IMR-90 (cell line): ENCODE data around the gene IL1R2. TPM values are rescaled to one million over a fixed set of nuclear protein-coding genes. Genes with fewer than 3 reads are reported as not detected.

Experiments
- ATAC-seq: fragments of 200-7000 bp; cut with Tn5 transposase; 2 replicates; pipeline ENCODE4 v1.9.1; 2020; ENCODE audit warnings: low read depth, mild to moderate bottlenecking, moderate library complexity
- BruUV-seq: library from RNA; stranded (reverse); fragments of 400-500 nt; replicated peaks from 2 replicates; lab custom pipeline; 2021; lab: Mats Ljungman, UMichigan
- CTCF ChIA-PET: fragments of 300-600 bp; formaldehyde crosslinking; extraction: SDS; loops from one replicate; lab custom pipeline; 2021; ENCODE audit warnings: antibody characterized with exemption; lab: Yijun Ruan, JAX
- POLR2A ChIA-PET: fragments of 300-600 bp; sonication (Branson Sonifier 250); formaldehyde crosslinking; loops from one replicate; lab custom pipeline; 2022; ENCODE audit warnings: antibody characterized with exemption; ENCODE audit not compliant: unreplicated experiment; lab: Charles Lee
- DNase-seq: peaks from one replicate; pipeline ENCODE4 v3.0.0; 2013
- H2AFZ ChIP-seq: replicated peaks from 2 replicates; pipeline ENCODE3; 2013; ENCODE audit warnings: low read length, mild to moderate bottlenecking; ENCODE audit not compliant: poor library complexity
- H2AK5ac ChIP-seq: 2 replicates; pipeline ENCODE4 v1.6.1; 2013; ENCODE audit warnings: low read depth, low read length, inconsistent platforms
- H2AK9ac ChIP-seq: replicated peaks from 2 replicates; pipeline ENCODE3; 2013; ENCODE audit warnings: mild to moderate bottlenecking, low read depth, low read length, moderate library complexity; ENCODE audit not compliant: poor library complexity
- H2BK120ac ChIP-seq: 2 replicates; pipeline ENCODE4 v1.6.1; 2013; ENCODE audit warnings: low read depth, low read length, inconsistent platforms
- H2BK15ac ChIP-seq: 3 replicates; pipeline ENCODE4 v1.6.1; 2013; ENCODE audit warnings: low read depth, low read length, inconsistent platforms
- H2BK20ac ChIP-seq: 2 replicates; pipeline ENCODE4 v1.6.1; 2013; ENCODE audit warnings: low read depth, mild to moderate bottlenecking, inconsistent platforms, low read length, moderate library complexity
- H2BK5ac ChIP-seq: 2 replicates; pipeline ENCODE4 v1.6.1; 2013; ENCODE audit warnings: mild to moderate bottlenecking, low read depth, low read length, inconsistent platforms; ENCODE audit not compliant: poor library complexity, severe bottlenecking
- H3K14ac ChIP-seq: replicated peaks from 2 replicates; pipeline ENCODE4 v1.6.1; 2013; ENCODE audit warnings: low read depth, low read length, inconsistent platforms
- H3K18ac ChIP-seq: 2 replicates; pipeline ENCODE4 v1.6.1; 2013; ENCODE audit warnings: low read depth, low read length, control low read depth
- H3K23ac ChIP-seq: 2 replicates; pipeline ENCODE4 v1.6.1; 2013; ENCODE audit warnings: low read depth, low read length, inconsistent platforms
- H3K27ac ChIP-seq: 2 replicates; pipeline ENCODE4 v1.5.1; 2013; ENCODE audit warnings: mild to moderate bottlenecking, control low read depth, low read length; ENCODE audit not compliant: insufficient read depth
- H3K27me3 ChIP-seq: 2 replicates; pipeline ENCODE4 v1.6.1; 2013; ENCODE audit warnings: low read length; ENCODE audit not compliant: control insufficient read depth, insufficient read depth
- H3K36me3 ChIP-seq: 2 replicates; pipeline ENCODE4 v1.6.1; 2013; ENCODE audit warnings: low read length, mixed read lengths; ENCODE audit not compliant: control insufficient read depth, insufficient read depth
- H3K4ac ChIP-seq: 2 replicates; pipeline ENCODE4 v1.6.1; 2013; ENCODE audit warnings: low read depth, low read length, inconsistent platforms
- H3K4me1 ChIP-seq: 2 replicates; pipeline ENCODE4 v1.6.1; 2013; ENCODE audit warnings: low read length, mixed read lengths; ENCODE audit not compliant: control insufficient read depth, insufficient read depth
- H3K4me2 ChIP-seq: 2 replicates; pipeline ENCODE4 v1.6.1; 2013; ENCODE audit warnings: low read depth, mild to moderate bottlenecking, control low read depth, low read length, moderate library complexity
- H3K4me3 ChIP-seq: 2 replicates; pipeline ENCODE4 v1.5.1; 2013; ENCODE audit warnings: low read depth, mild to moderate bottlenecking, control low read depth, low read length, moderate library complexity; ENCODE audit not compliant: insufficient read depth
- H3K56ac ChIP-seq: 2 replicates; pipeline ENCODE4 v1.6.1; 2013; ENCODE audit warnings: low read length, inconsistent platforms; ENCODE audit not compliant: insufficient read depth; ENCODE audit errors: extremely low read depth
- H3K79me1 ChIP-seq, 2 experiments: 2 replicates each; pipeline ENCODE4 v1.6.1; 2013; ENCODE audit warnings: low read length in 2 of 2, inconsistent platforms in 1 of 2, low read depth in 1 of 2
- H3K9ac ChIP-seq: 2 replicates; pipeline ENCODE4 v1.6.1; 2013; ENCODE audit warnings: low read depth, low read length, control low read depth
- H3K9me1 ChIP-seq: 2 replicates; pipeline ENCODE4 v1.6.1; 2013; ENCODE audit warnings: low read length, inconsistent platforms; ENCODE audit not compliant: insufficient read depth
- H3K9me3 ChIP-seq: 2 replicates; pipeline ENCODE4 v1.6.1; 2013; ENCODE audit warnings: low read length; ENCODE audit not compliant: control insufficient read depth, insufficient read depth
- H4K20me1 ChIP-seq: 2 replicates; pipeline ENCODE4 v1.6.1; 2013; ENCODE audit warnings: low read length, inconsistent platforms; ENCODE audit not compliant: insufficient read depth
- H4K5ac ChIP-seq: 2 replicates; pipeline ENCODE4 v1.6.1; 2013; ENCODE audit warnings: mild to moderate bottlenecking, low read depth, low read length, control low read depth
- H4K8ac ChIP-seq, 2 experiments: 2 replicates each; pipeline ENCODE4 v1.6.1; 2013; ENCODE audit warnings: low read depth in 2 of 2, low read length in 2 of 2, control low read depth in 1 of 2, inconsistent platforms in 1 of 2
- H4K91ac ChIP-seq: 2 replicates; pipeline ENCODE4 v1.6.1; 2013; ENCODE audit warnings: low read depth, low read length, inconsistent platforms; ENCODE audit not compliant: insufficient read depth
- BHLHE40 ChIP-seq: fragments of 150-350 bp; IDR thresholded peaks from 2 replicates; pipeline ENCODE4 v1.6.1; 2016; ENCODE audit warnings: mild to moderate bottlenecking, low read depth, low read length
- CEBPB ChIP-seq: IDR thresholded peaks from 2 replicates; pipeline ENCODE4 v1.6.1; 2012; ENCODE audit warnings: low read depth, low read length, improper control_type of control experiment
- CTCF ChIP-seq: conservative IDR thresholded peaks from 2 replicates; pipeline ENCODE4 v1.5.1; 2012; ENCODE audit warnings: mild to moderate bottlenecking, low read depth, low read length, improper control_type of control experiment
- ELK1 ChIP-seq: fragments of 150-350 bp; IDR thresholded peaks from 2 replicates; pipeline ENCODE4 v1.6.1; 2016; ENCODE audit warnings: low read depth, mild to moderate bottlenecking, low read length, moderate library complexity, borderline replicate concordance
- FOS ChIP-seq: fragments of 150-350 bp; IDR thresholded peaks from 2 replicates; pipeline ENCODE4 v1.6.1; 2016; ENCODE audit warnings: low read depth, low read length
- MAFK ChIP-seq: IDR thresholded peaks from 2 replicates; pipeline ENCODE4 v1.6.1; 2012; ENCODE audit warnings: low read depth, low read length, improper control_type of control experiment
- MAZ ChIP-seq: IDR thresholded peaks from 2 replicates; pipeline ENCODE4 v1.6.1; 2012; ENCODE audit warnings: low read depth, mild to moderate bottlenecking, low read length, improper control_type of control experiment, moderate library complexity, borderline replicate concordance
- MXI1 ChIP-seq: IDR thresholded peaks from 2 replicates; pipeline ENCODE4 v1.6.1; 2012; ENCODE audit warnings: low read depth, mild to moderate bottlenecking, low read length, moderate library complexity, borderline replicate concordance
- NFE2L2 ChIP-seq: fragments of 150-350 bp; IDR thresholded peaks from 2 replicates; pipeline ENCODE4 v1.6.1; 2016; ENCODE audit warnings: low read depth, mild to moderate bottlenecking, low read length
- RAD21 ChIP-seq: IDR thresholded peaks from 2 replicates; pipeline ENCODE4 v1.6.1; 2012; ENCODE audit warnings: low read length, improper control_type of control experiment
- RCOR1 ChIP-seq: IDR thresholded peaks from 2 replicates; pipeline ENCODE4 v1.6.1; 2012; ENCODE audit warnings: mild to moderate bottlenecking, low read length, improper control_type of control experiment; ENCODE audit not compliant: insufficient replicate concordance
- RFX5 ChIP-seq: IDR thresholded peaks from 2 replicates; pipeline ENCODE4 v1.8.0; 2012; ENCODE audit warnings: low read depth, mild to moderate bottlenecking, low read length, moderate library complexity
- SMC3 ChIP-seq: fragments of 150-350 bp; IDR thresholded peaks from 2 replicates; pipeline ENCODE4 v1.6.1; 2016; ENCODE audit warnings: low read depth, mild to moderate bottlenecking, antibody characterized with exemption, low read length, moderate library complexity
- WGBS, 2 experiments: methylation state at CpG; one replicate each; pipeline versions ENCODE4 v1.1.5 to v1.1.7; 2013; ENCODE audit warnings: missing lambda C conversion rate in 2 of 2; ENCODE audit not compliant: insufficient read length in 1 of 2; ENCODE audit errors: extremely low coverage in 2 of 2; 5-methylcytosine and 5-hydroxymethylcytosine counted together
- dilution Hi-C: fragments of 300-500 bp; cut with HindIII; formaldehyde crosslinking; loops from one replicate; pipeline ENCODE4 v1.14.3; 2018; ENCODE audit warnings: low sequenced_read_pairs; ENCODE audit not compliant: unreplicated experiment
- in situ Hi-C: fragments of 300-500 bp; cut with MboI; formaldehyde crosslinking; loops from 3 replicates; pipeline ENCODE4 v1.14.3; 2019; ENCODE audit warnings: low sequenced_read_pairs, inconsistent platforms, mixed read lengths
- intact Hi-C: fragments of 100-400 bp; cut with micrococcal nuclease; formaldehyde crosslinking; loops from 2 replicates; pipeline ENCODE4 v1.10.0; 2022
- polyA plus RNA-seq, 3 experiments: library from polyadenylated mRNA; depleted of rRNA; stranded (reverse); fragments of >200 nt; gene quantifications; 2 replicates each; pipeline ENCODE4 v1.2.3, GENCODE V29; 2012; ENCODE audit warnings: low replicate concordance in 1 of 3
- total RNA-seq: library from RNA; depleted of rRNA; stranded (reverse); fragments of >200 nt; gene quantifications from 2 replicates; pipeline ENCODE4 v1.2.3, GENCODE V29; 2012

The IL1R2 gene
- total and polyA plus RNA-seq, 2 of the 4 experiments (the other 2 are of a cell fraction) = not detected

GRCh38 chr2:102034683-102035548 lies 43.2 kb downstream of the IL1R2 start (continued):
- TF ChIP-seq FOS (no peak), NFE2L2 (no peak), MXI1 (no peak)

GRCh38 chr2:102037681-102038080 lies 45.9 kb downstream of the IL1R2 start:
- ChIA-PET CTCF (interaction anchor here (1.4 kb wide), 1 partner anchor 17 kb away, joined by 4 read pairs; no protein-coding TSS in a partner anchor), POLR2A (no interaction called here)
- Histone ChIP-seq H3K36me3 (no peaks in the 10 kb centered on the region), H4K5ac (peak overlapping the region; percentile 35; the same call in 1 of the 2 replicates), H2BK5ac (no peak overlapping the region), H2AFZ (no peak overlapping the region), H3K4me1 (peaks cover 23% of the 10 kb centered on the region), H2AK9ac (no peak overlapping the region), H2BK120ac (no peak overlapping the region; the same call in 1 of the 2 replicates), H4K8ac (no peak overlapping the region), H3K4me3 (no peak overlapping the region), H3K23ac (no peak overlapping the region), H3K27me3 (no peaks in the 10 kb centered on the region), H3K27ac (no peak overlapping the region), H3K9me3 (0 out of 2 replicates have a peak, but pooled peaks cover 2% of the 10 kb centered on the region), H2BK15ac (no peak overlapping the region), H3K14ac (no peak overlapping the region), H3K4me2 (no peak overlapping the region), H4K91ac (no peak overlapping the region), H4K20me1 (no peaks in the 10 kb centered on the region), H3K9ac (no peak overlapping the region), H3K18ac (no peak overlapping the region), H2AK5ac (no peak overlapping the region), H2BK20ac (no peak overlapping the region), H3K56ac (no peak overlapping the region), H3K4ac (no peak overlapping the region), H3K79me1 (no peaks in the 10 kb centered on the region), H3K9me1 (peaks cover 18% of the 10 kb centered on the region)
- in situ Hi-C loops (no loop called here), dilution Hi-C loops (no loop called here), intact Hi-C loops (no loop called here)
- WGBS, 2 experiments = 90% methylated on average over 2 of the region's 8 CpGs; no CpG with 5 or more reads in 1 of the 2 experiments
- ATAC-seq = no peak
- BruUV-seq = no TSS peak
- no peak for DNase-seq
- TF ChIP-seq CEBPB (no peak), BHLHE40 (no peak), RFX5 (no peak), MAZ (no peak), FOS (no peak), NFE2L2 (no peak), RAD21 (no peak), CTCF (no peak), SMC3 (no peak), MAFK (no peak), ELK1 (no peak), RCOR1 (no peak)
